ENCODE results near the gene SPACA4. TPM values are rescaled to one million over a fixed set of nuclear protein-coding genes. Genes with fewer than 3 reads are reported as not detected.
A peak's percentile ranks its signal among the peaks of the same experiment; 100 is the strongest.

The SPACA4 gene
- total and polyA plus RNA-seq, 4 donors, result not detected

DNA sequence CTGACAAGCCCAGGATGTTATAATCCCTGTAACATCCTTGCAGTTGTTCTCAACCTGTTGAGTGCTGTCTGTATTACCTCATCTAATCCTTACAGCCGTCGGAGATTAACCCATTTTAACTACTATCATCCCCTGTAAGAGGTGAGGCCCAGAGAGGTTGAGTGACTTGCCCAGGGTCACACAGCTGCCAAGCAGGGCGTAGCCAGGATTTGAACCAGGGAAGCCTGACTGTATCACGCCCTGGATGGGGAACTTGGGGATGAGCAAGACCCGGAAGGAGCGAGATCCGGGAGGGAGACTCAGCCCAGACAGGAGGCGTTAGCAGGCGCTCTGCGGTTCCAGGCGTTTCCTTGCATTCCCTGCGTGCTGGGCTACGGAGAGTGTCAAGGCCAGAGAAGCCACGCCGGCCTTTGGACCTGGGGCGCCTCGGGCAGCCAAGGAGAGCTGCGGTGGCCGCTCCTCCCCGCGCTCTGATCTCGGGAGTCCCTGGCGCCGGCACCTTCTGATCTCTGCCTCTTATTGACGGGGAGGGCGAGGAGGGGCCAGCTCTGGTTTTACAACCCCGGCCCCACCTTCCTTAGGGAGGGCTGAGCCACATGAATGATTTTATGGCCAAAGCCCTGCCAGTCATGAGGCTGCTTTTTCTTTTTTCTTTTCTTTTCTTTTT, 48.4 kb upstream of the SPACA4 start:
- H3K27ac ChIP-seq (ENCODE audit: low read depth in 1 of 2, low read length in 2 of 2), result no peak overlapping the region
- 18% methylated on average over 27 of the region's 27 CpGs for WGBS
- H3K27me3 ChIP-seq (ENCODE audit: control insufficient read depth in 4 of 4, insufficient read depth in 4 of 4, low read length in 3 of 4), result peaks cover 0 to 2% (median 0%) of the 10 kb centered on the region in 4 donors
- TF ChIP-seq, protein P1, sequence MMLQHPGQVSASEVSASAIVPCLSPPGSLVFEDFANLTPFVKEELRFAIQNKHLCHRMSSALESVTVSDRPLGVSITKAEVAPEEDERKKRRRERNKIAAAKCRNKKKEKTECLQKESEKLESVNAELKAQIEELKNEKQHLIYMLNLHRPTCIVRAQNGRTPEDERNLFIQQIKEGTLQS (IDR thresholded peaks at IDR 0.05), result no peak
- TF ChIP-seq RXRA (IDR thresholded peaks at IDR 0.05), result no peak
- TF ChIP-seq, protein P2, sequence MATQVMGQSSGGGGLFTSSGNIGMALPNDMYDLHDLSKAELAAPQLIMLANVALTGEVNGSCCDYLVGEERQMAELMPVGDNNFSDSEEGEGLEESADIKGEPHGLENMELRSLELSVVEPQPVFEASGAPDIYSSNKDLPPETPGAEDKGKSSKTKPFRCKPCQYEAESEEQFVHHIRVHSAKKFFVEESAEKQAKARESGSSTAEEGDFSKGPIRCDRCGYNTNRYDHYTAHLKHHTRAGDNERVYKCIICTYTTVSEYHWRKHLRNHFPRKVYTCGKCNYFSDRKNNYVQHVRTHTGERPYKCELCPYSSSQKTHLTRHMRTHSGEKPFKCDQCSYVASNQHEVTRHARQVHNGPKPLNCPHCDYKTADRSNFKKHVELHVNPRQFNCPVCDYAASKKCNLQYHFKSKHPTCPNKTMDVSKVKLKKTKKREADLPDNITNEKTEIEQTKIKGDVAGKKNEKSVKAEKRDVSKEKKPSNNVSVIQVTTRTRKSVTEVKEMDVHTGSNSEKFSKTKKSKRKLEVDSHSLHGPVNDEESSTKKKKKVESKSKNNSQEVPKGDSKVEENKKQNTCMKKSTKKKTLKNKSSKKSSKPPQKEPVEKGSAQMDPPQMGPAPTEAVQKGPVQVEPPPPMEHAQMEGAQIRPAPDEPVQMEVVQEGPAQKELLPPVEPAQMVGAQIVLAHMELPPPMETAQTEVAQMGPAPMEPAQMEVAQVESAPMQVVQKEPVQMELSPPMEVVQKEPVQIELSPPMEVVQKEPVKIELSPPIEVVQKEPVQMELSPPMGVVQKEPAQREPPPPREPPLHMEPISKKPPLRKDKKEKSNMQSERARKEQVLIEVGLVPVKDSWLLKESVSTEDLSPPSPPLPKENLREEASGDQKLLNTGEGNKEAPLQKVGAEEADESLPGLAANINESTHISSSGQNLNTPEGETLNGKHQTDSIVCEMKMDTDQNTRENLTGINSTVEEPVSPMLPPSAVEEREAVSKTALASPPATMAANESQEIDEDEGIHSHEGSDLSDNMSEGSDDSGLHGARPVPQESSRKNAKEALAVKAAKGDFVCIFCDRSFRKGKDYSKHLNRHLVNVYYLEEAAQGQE (IDR thresholded peaks at IDR 0.05), result no peak
- no peak for TF ChIP-seq YY1 (IDR thresholded peaks at IDR 0.05)
- TF ChIP-seq SP1 (IDR thresholded peaks at IDR 0.05), result peak; percentile 13
- peak; percentile 7 to 56 for TF ChIP-seq HNF4A (conservative IDR thresholded peaks at IDR 0.05)
- TF ChIP-seq FOXA1 (IDR thresholded peaks at IDR 0.05), result no peak
- no peak for TF ChIP-seq TAF1 (conservative IDR thresholded peaks at IDR 0.05)
- H3K9me3 ChIP-seq (ENCODE audit: control insufficient read depth in 4 of 4, low read length in 3 of 4), result no peaks in the 10 kb centered on the region
- no peaks in the 10 kb centered on the region for H3K4me1 ChIP-seq (ENCODE audit: control insufficient read depth in 4 of 4, insufficient read depth in 4 of 4, low read length in 3 of 4)
- H3K4me3 ChIP-seq (ENCODE audit: low read depth in 1 of 3, low read length in 3 of 3), result no peak overlapping the region
- no peaks in the 10 kb centered on the region for H3K36me3 ChIP-seq (ENCODE audit: control insufficient read depth in 4 of 4, insufficient read depth in 3 of 4, low read depth in 1 of 4, low read length in 3 of 4)
- H3K9ac ChIP-seq (ENCODE audit: low read depth in 1 of 2, low read length in 2 of 2), result no peak overlapping the region
- DNase-seq (ENCODE audit: low spot score), result no peak

DNA sequence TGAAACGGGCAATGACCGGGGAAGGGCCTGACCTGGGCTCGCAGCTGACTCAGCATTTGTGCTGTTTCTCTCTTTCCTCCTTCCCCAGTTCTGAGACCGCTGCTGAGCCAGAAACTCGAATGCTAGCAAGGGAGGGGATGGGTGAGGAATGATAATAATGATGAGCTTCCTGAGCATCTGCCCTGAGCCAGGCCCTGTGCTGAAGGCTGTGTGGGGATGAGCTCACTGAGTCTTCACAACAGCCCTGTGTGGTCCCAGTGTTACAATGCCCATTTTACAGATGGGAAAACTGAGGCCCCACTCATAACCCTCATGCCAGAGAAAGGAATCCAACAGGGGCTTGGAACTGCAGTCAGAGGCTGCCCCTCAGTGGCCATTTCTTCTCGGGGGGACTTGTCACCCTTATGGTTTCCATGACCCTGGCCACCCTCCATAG, 46.4 kb upstream of the SPACA4 start:
- WGBS, result 80% methylated on average over 6 of the region's 6 CpGs
- Histone ChIP-seq H3K27me3 (ENCODE audit: control insufficient read depth in 4 of 4, insufficient read depth in 4 of 4, low read length in 3 of 4) (peaks cover 0 to 2% (median 0%) of the 10 kb centered on the region in 4 donors), H3K9me3 (ENCODE audit: control insufficient read depth in 4 of 4, low read length in 3 of 4) (no peaks in the 10 kb centered on the region), H3K4me1 (ENCODE audit: control insufficient read depth in 4 of 4, insufficient read depth in 4 of 4, low read length in 3 of 4) (no peaks in the 10 kb centered on the region), H3K36me3 (ENCODE audit: control insufficient read depth in 4 of 4, insufficient read depth in 3 of 4, low read depth in 1 of 4, low read length in 3 of 4) (no peaks in the 10 kb centered on the region), H3K27ac (ENCODE audit: low read depth in 1 of 2, low read length in 2 of 2) (no peak overlapping the region), H3K9ac (ENCODE audit: low read depth in 1 of 2, low read length in 2 of 2) (no peak overlapping the region), H3K4me3 (ENCODE audit: low read depth in 1 of 3, low read length in 3 of 3) (no peak overlapping the region)
- DNase-seq (ENCODE audit: low spot score), result no peak
- TF ChIP-seq RAD21 (IDR thresholded peaks at IDR 0.05), result peak in 1 of 2 donors; percentile 25
- no peak for TF ChIP-seq EGR1 (IDR thresholded peaks at IDR 0.05; ENCODE audit: low read depth in 2 of 2)
- TF ChIP-seq FOXA2 (IDR thresholded peaks at IDR 0.05), result no peak

DNA sequence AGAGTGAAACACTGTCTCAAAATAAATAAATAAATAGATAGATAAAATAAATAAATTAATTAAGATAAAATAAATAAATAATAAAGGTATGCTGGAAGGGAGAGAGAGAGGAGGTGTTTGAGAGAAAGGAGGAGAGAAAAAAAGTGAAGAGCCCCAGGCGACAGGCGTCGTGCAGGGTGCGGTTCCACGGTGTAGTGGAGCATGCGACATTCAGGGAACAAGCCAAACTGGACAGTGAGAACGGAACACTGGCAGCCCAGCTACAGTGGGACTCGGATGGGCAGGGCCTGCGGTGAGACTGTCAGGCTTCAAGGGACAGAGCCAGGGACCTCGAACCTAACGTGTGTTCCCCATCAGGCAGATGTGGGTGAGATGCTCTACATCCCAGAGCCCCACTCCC, 45.1 kb upstream of the SPACA4 start:
- WGBS, result 96% methylated on average over 11 of the region's 11 CpGs
- DNase-seq (ENCODE audit: low spot score), result no peak
- no peak overlapping the region for H3K27ac ChIP-seq (ENCODE audit: low read depth in 1 of 2, low read length in 2 of 2)
- H3K27me3 ChIP-seq (ENCODE audit: control insufficient read depth in 4 of 4, insufficient read depth in 4 of 4, low read length in 3 of 4), result peaks cover 0 to 2% (median 0%) of the 10 kb centered on the region in 4 donors
- H3K4me1 ChIP-seq (ENCODE audit: control insufficient read depth in 4 of 4, insufficient read depth in 4 of 4, low read length in 3 of 4), result no peaks in the 10 kb centered on the region
- TF ChIP-seq FOXA2 (IDR thresholded peaks at IDR 0.05), result no peak
- TF ChIP-seq EGR1 (IDR thresholded peaks at IDR 0.05; ENCODE audit: low read depth in 2 of 2), result no peak
- TF ChIP-seq JUND (IDR thresholded peaks at IDR 0.05), result no peak
- TF ChIP-seq FOXA1 (IDR thresholded peaks at IDR 0.05), result no peak
- no peak for TF ChIP-seq SP1 (IDR thresholded peaks at IDR 0.05)
- TF ChIP-seq, protein P1 (IDR thresholded peaks at IDR 0.05), result no peak
- no peak for TF ChIP-seq NR2F2 (IDR thresholded peaks at IDR 0.05)
- no peak for TF ChIP-seq RXRA (IDR thresholded peaks at IDR 0.05)
- no peak for TF ChIP-seq YY1 (IDR thresholded peaks at IDR 0.05)
- TF ChIP-seq HNF4A (conservative IDR thresholded peaks at IDR 0.05), result no peak
- TF ChIP-seq, protein P2 (IDR thresholded peaks at IDR 0.05), result no peak
- TF ChIP-seq, protein P3, sequence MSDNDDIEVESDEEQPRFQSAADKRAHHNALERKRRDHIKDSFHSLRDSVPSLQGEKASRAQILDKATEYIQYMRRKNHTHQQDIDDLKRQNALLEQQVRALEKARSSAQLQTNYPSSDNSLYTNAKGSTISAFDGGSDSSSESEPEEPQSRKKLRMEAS (IDR thresholded peaks at IDR 0.05), result no peak
- H3K4me3 ChIP-seq (ENCODE audit: low read depth in 1 of 3, low read length in 3 of 3), result no peak overlapping the region
- H3K36me3 ChIP-seq (ENCODE audit: control insufficient read depth in 4 of 4, insufficient read depth in 3 of 4, low read depth in 1 of 4, low read length in 3 of 4), result no peaks in the 10 kb centered on the region
- no peak overlapping the region for H3K9ac ChIP-seq (ENCODE audit: low read depth in 1 of 2, low read length in 2 of 2)
- H3K9me3 ChIP-seq (ENCODE audit: control insufficient read depth in 4 of 4, low read length in 3 of 4), result no peaks in the 10 kb centered on the region

Data from liver (tissue), 9 donors.